Breast epithelium (tissue), 4 donors: ENCODE results near the gene IL4. TPM values are rescaled to one million over a fixed set of nuclear protein-coding genes. Genes with fewer than 3 reads are reported as not detected.
"Not testable (repeated sequence)": the region's sequence is repeated elsewhere in the genome, so short reads cannot be mapped to it uniquely, and the experiment has no call there.

ENCODE experiments used
- DNase-seq, 2 donors: peaks; one replicate each; pipeline ENCODE4 v3.0.0-alpha.2; 2019; ENCODE audit warnings: low spot score in 2 of 2
- H3K27ac ChIP-seq, 2 donors: fragments of 200-600 bp; sonication (generic) in 1 of 2; one replicate each; pipeline ENCODE4 v1.5.1; 2016 to 2019; ENCODE audit warnings: mild to moderate bottlenecking in 1 of 2
- H3K27me3 ChIP-seq, 2 donors: fragments of 200-600 bp; sonication (generic) in 1 of 2; one replicate each; pipeline versions ENCODE4 v1.5.1 to v1.6.0; 2017 to 2019; ENCODE audit warnings: control low read depth in 1 of 2, mild to moderate bottlenecking in 1 of 2
- H3K36me3 ChIP-seq: fragments of 200-600 bp; one replicate; pipeline ENCODE4 v1.5.1; 2019
- H3K4me1 ChIP-seq, 2 donors: fragments of 200-600 bp; sonication (generic); one replicate each; pipeline ENCODE4 v1.5.1; 2016 to 2019; ENCODE audit warnings: control low read depth in 1 of 2
- H3K4me3 ChIP-seq, 3 donors: fragments of 200-600 bp; sonication (generic); 1 replicate in 2 of 3; 2 replicates in 1 of 3; pipeline ENCODE4 v1.5.1; 2016 to 2019; ENCODE audit warnings: mild to moderate bottlenecking in 3 of 3, moderate library complexity in 2 of 3
- H3K9me3 ChIP-seq, 2 donors: fragments of 200-600 bp; sonication (generic) in 1 of 2; one replicate each; pipeline ENCODE4 v1.5.1; 2016 to 2019; ENCODE audit warnings: control low read depth in 1 of 2
- POLR2A ChIP-seq: fragments of 450-650 bp; IDR thresholded peaks from one replicate; pipeline ENCODE4 v1.6.1; 2016; ENCODE audit warnings: antibody characterized with exemption, mild to moderate bottlenecking, moderate library complexity
- POLR2AphosphoS5 ChIP-seq, 3 donors: sonication (generic); formaldehyde crosslinking; IDR thresholded peaks; one replicate each; pipeline ENCODE4 v1.6.1; 2017; ENCODE audit warnings: antibody characterized with exemption in 3 of 3
- intact Hi-C: fragments of 100-400 bp; cut with DNase I; formaldehyde crosslinking; loops from one replicate; pipeline ENCODE4 v1.15.1; 2023; ENCODE audit warnings: low total_unique reads
- total RNA-seq, 3 donors: library from RNA; depleted of rRNA; stranded (reverse); fragments of >200 nt; gene quantifications; one replicate each; pipeline ENCODE4 v1.1.0, GENCODE V29; 2016
- TF ChIP-seq, protein P1 (sequence below), 3 donors: fragments of 450-650 bp; IDR thresholded peaks; one replicate each; pipeline ENCODE4 v1.5.1; 2016 to 2017; ENCODE audit warnings: antibody characterized with exemption in 3 of 3, mild to moderate bottlenecking in 3 of 3, moderate library complexity in 3 of 3

The IL4 gene
- total RNA-seq: not detected

DNA sequence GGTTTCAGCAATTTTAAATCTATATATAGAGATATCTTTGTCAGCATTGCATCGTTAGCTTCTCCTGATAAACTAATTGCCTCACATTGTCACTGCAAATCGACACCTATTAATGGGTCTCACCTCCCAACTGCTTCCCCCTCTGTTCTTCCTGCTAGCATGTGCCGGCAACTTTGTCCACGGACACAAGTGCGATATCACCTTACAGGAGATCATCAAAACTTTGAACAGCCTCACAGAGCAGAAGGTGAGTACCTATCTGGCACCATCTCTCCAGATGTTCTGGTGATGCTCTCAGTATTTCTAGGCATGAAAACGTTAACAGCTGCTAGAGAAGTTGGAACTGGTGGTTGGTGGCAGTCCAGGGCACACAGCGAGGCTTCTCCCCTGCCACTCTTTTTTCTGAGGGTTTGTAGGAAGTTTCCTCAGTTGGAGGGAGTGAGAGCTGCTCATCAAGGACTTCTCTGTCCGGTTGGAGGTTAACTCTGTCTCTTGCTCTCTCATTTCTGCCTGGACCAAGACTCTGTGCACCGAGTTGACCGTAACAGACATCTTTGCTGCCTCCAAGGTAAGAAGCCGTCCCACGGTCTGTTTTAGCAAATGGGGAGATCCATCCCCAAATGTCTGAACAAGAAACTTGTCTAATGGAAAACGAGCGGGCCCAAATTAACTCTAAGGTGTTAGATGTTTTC is at the start of gene IL4:
Gene IL4, plus strand, starts transcription at position 51 of the 692 bp plus-strand sequence. Its CDS starts 62 bp downstream, at position 113.
- peak within 1 kb of the TSS in 2 of 3 donors; percentile 34 to 43 for H3K4me3 ChIP-seq
- no peaks in the 10 kb centered on the region for H3K27me3 ChIP-seq
- DNase-seq: no peak
- TF ChIP-seq POLR2AphosphoS5 (IDR thresholded peaks at IDR 0.05) (no peak), POLR2A (no peak)
- TF ChIP-seq, protein P1, sequence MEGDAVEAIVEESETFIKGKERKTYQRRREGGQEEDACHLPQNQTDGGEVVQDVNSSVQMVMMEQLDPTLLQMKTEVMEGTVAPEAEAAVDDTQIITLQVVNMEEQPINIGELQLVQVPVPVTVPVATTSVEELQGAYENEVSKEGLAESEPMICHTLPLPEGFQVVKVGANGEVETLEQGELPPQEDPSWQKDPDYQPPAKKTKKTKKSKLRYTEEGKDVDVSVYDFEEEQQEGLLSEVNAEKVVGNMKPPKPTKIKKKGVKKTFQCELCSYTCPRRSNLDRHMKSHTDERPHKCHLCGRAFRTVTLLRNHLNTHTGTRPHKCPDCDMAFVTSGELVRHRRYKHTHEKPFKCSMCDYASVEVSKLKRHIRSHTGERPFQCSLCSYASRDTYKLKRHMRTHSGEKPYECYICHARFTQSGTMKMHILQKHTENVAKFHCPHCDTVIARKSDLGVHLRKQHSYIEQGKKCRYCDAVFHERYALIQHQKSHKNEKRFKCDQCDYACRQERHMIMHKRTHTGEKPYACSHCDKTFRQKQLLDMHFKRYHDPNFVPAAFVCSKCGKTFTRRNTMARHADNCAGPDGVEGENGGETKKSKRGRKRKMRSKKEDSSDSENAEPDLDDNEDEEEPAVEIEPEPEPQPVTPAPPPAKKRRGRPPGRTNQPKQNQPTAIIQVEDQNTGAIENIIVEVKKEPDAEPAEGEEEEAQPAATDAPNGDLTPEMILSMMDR (IDR thresholded peaks at IDR 0.05): no peak
- H3K9me3 ChIP-seq: no peaks in the 10 kb centered on the region
- no peaks in the 10 kb centered on the region for H3K4me1 ChIP-seq
- no peaks in the 10 kb centered on the region for H3K36me3 ChIP-seq
- peak within 1 kb of the TSS; percentile 66 to 79 for H3K27ac ChIP-seq
- intact Hi-C loops: no loop called here

GRCh38 chr5:132627470-132627869 is 46.3 kb upstream of the IL4 start:
- no peaks in the 10 kb centered on the region for H3K36me3 ChIP-seq
- H3K4me1 ChIP-seq: no peaks in the 10 kb centered on the region
- H3K9me3 ChIP-seq: no peaks in the 10 kb centered on the region
- TF ChIP-seq, protein P1 (IDR thresholded peaks at IDR 0.05): no peak
- TF ChIP-seq POLR2A (no peak), POLR2AphosphoS5 (IDR thresholded peaks at IDR 0.05) (no peak)
- no peak overlapping the region for H3K4me3 ChIP-seq
- no peaks in the 10 kb centered on the region for H3K27me3 ChIP-seq
- DNase-seq: no peak
- intact Hi-C loops: no loop called here
- H3K27ac ChIP-seq: no peak overlapping the region

GRCh38 chr5:132628814-132629213 is 45.0 kb upstream of the IL4 start:
- DNase-seq: no peak
- Histone ChIP-seq H3K36me3 (no peaks in the 10 kb centered on the region), H3K9me3 (no peaks in the 10 kb centered on the region), H3K27me3 (no peaks in the 10 kb centered on the region), H3K4me3 (no peak overlapping the region), H3K4me1 (no peaks in the 10 kb centered on the region), H3K27ac (no peak overlapping the region)
- TF ChIP-seq POLR2A (no peak), POLR2AphosphoS5 (IDR thresholded peaks at IDR 0.05) (no peak)
- TF ChIP-seq, protein P1 (IDR thresholded peaks at IDR 0.05): no peak
- intact Hi-C loops: no loop called here

- Histone ChIP-seq H3K4me1 (no peaks in the 10 kb centered on the region), H3K27ac (no peak overlapping the region), H3K4me3 (no peak overlapping the region), H3K9me3 (no peaks in the 10 kb centered on the region), H3K27me3 (no peaks in the 10 kb centered on the region), H3K36me3 (no peaks in the 10 kb centered on the region)
- intact Hi-C loops: no loop called here
- no peak for DNase-seq
- TF ChIP-seq POLR2AphosphoS5 (IDR thresholded peaks at IDR 0.05) (no peak), POLR2A (no peak)
- TF ChIP-seq, protein P1 (IDR thresholded peaks at IDR 0.05): no peak
These were observed 44.4 kb upstream of the IL4 start for GRCh38 chr5:132629230-132629944.

DNA sequence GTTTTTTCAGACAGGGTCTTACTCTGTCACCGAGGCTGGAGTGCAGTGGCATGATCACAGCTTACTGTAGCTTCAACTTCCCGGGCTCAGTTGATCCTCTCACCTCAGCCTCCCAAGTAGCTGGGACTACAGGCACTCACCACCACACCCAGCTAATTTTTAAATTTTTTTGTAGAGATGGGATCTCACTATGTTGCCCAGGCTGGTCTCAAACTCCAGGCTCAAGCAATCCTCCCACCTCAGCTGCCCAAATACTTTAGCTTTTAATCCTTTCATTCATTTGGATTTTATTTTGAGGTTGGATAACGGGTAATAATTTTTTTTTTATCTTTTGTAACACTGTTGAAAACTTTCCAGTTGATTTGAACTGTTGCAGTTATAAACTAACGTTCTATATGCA is 40.2 kb upstream of the IL4 start:
- intact Hi-C loops, DNase-seq, H3K36me3 ChIP-seq, H3K4me1 ChIP-seq, H3K27ac ChIP-seq, H3K27me3 ChIP-seq, H3K4me3 ChIP-seq, H3K9me3 ChIP-seq: not testable (repeated sequence)
